Measurements from ENCODE around the gene NAV3.

Gene NAV3

GRCh38 chr12:78050790-78051189 is 220.1 kb downstream of the NAV3 start:
- Histone ChIP-seq H3K4me3 (ENCODE audit: low read depth in 1 of 2, low read length in 2 of 2) (no peak overlapping the region), H3K4me1 (ENCODE audit: control insufficient read depth in 1 of 2, insufficient read depth in 2 of 2, low read length in 2 of 2) (no peaks in the 10 kb centered on the region), H3K9me3 (ENCODE audit: control insufficient read depth in 1 of 2, low read length in 2 of 2) (peaks cover 0 to 3% of the 10 kb centered on the region in 2 donors), H3K27me3 (ENCODE audit: low read depth, low read length) (no peaks in the 10 kb centered on the region), H3K36me3 (ENCODE audit: control insufficient read depth in 1 of 2, insufficient read depth in 2 of 2, low read length in 2 of 2) (no peaks in the 10 kb centered on the region), H3K27ac (ENCODE audit: low read length) (no peak overlapping the region)

- Histone ChIP-seq H3K27me3 (ENCODE audit: low read depth, low read length) (no peaks in the 10 kb centered on the region), H3K36me3 (ENCODE audit: control insufficient read depth in 1 of 2, insufficient read depth in 2 of 2, low read length in 2 of 2) (no peaks in the 10 kb centered on the region), H3K4me3 (ENCODE audit: low read depth in 1 of 2, low read length in 2 of 2) (no peak overlapping the region), H3K27ac (ENCODE audit: low read length) (no peak overlapping the region), H3K4me1 (ENCODE audit: control insufficient read depth in 1 of 2, insufficient read depth in 2 of 2, low read length in 2 of 2) (no peaks in the 10 kb centered on the region), H3K9me3 (ENCODE audit: control insufficient read depth in 1 of 2, low read length in 2 of 2) (no peaks in the 10 kb centered on the region)
Measured at GRCh38 chr12:78055545-78055944, 224.9 kb downstream of the NAV3 start.

- no peak overlapping the region for H3K4me3 ChIP-seq (ENCODE audit: low read depth in 1 of 2, low read length in 2 of 2)
- H3K36me3 ChIP-seq (ENCODE audit: control insufficient read depth in 1 of 2, insufficient read depth in 2 of 2, low read length in 2 of 2): no peaks in the 10 kb centered on the region
- no peaks in the 10 kb centered on the region for H3K4me1 ChIP-seq (ENCODE audit: control insufficient read depth in 1 of 2, insufficient read depth in 2 of 2, low read length in 2 of 2)
- no peak overlapping the region for H3K27ac ChIP-seq (ENCODE audit: low read length)
- H3K9me3 ChIP-seq (ENCODE audit: control insufficient read depth in 1 of 2, low read length in 2 of 2): no peaks in the 10 kb centered on the region
- H3K27me3 ChIP-seq (ENCODE audit: low read depth, low read length): no peaks in the 10 kb centered on the region
Measured at GRCh38 chr12:78057075-78057474, 226.4 kb downstream of the NAV3 start.

GRCh38 chr12:78060186-78060585 is 229.5 kb downstream of the NAV3 start:
- H3K27ac ChIP-seq (ENCODE audit: low read length): no peak overlapping the region
- H3K36me3 ChIP-seq (ENCODE audit: control insufficient read depth in 1 of 2, insufficient read depth in 2 of 2, low read length in 2 of 2): no peaks in the 10 kb centered on the region
- H3K27me3 ChIP-seq (ENCODE audit: low read depth, low read length): no peaks in the 10 kb centered on the region
- no peaks in the 10 kb centered on the region for H3K4me1 ChIP-seq (ENCODE audit: control insufficient read depth in 1 of 2, insufficient read depth in 2 of 2, low read length in 2 of 2)
- H3K4me3 ChIP-seq (ENCODE audit: low read depth in 1 of 2, low read length in 2 of 2): no peak overlapping the region
- no peaks in the 10 kb centered on the region for H3K9me3 ChIP-seq (ENCODE audit: control insufficient read depth in 1 of 2, low read length in 2 of 2)

- Histone ChIP-seq H3K4me1 (ENCODE audit: control insufficient read depth in 1 of 2, insufficient read depth in 2 of 2, low read length in 2 of 2) (no peaks in the 10 kb centered on the region), H3K36me3 (ENCODE audit: control insufficient read depth in 1 of 2, insufficient read depth in 2 of 2, low read length in 2 of 2) (no peaks in the 10 kb centered on the region), H3K4me3 (ENCODE audit: low read depth in 1 of 2, low read length in 2 of 2) (no peak overlapping the region), H3K27ac (ENCODE audit: low read length) (no peak overlapping the region), H3K27me3 (ENCODE audit: low read depth, low read length) (no peaks in the 10 kb centered on the region), H3K9me3 (ENCODE audit: control insufficient read depth in 1 of 2, low read length in 2 of 2) (no peaks in the 10 kb centered on the region)
Measured at GRCh38 chr12:78062786-78063185, 232.1 kb downstream of the NAV3 start.

GRCh38 chr12:78081590-78082314 is 251.1 kb downstream of the NAV3 start:
- Histone ChIP-seq H3K27me3 (ENCODE audit: low read depth, low read length) (no peaks in the 10 kb centered on the region), H3K27ac (ENCODE audit: low read length) (no peak overlapping the region), H3K9me3 (ENCODE audit: control insufficient read depth in 1 of 2, low read length in 2 of 2) (no peaks in the 10 kb centered on the region), H3K4me1 (ENCODE audit: control insufficient read depth in 1 of 2, insufficient read depth in 2 of 2, low read length in 2 of 2) (no peaks in the 10 kb centered on the region), H3K36me3 (ENCODE audit: control insufficient read depth in 1 of 2, insufficient read depth in 2 of 2, low read length in 2 of 2) (no peaks in the 10 kb centered on the region), H3K4me3 (ENCODE audit: low read depth in 1 of 2, low read length in 2 of 2) (no peak overlapping the region)

- Histone ChIP-seq H3K9me3 (ENCODE audit: control insufficient read depth in 1 of 2, low read length in 2 of 2) (no peaks in the 10 kb centered on the region), H3K27ac (ENCODE audit: low read length) (no peak overlapping the region), H3K27me3 (ENCODE audit: low read depth, low read length) (no peaks in the 10 kb centered on the region), H3K4me1 (ENCODE audit: control insufficient read depth in 1 of 2, insufficient read depth in 2 of 2, low read length in 2 of 2) (peaks cover 0 to 5% of the 10 kb centered on the region in 2 donors), H3K4me3 (ENCODE audit: low read depth in 1 of 2, low read length in 2 of 2) (no peak overlapping the region), H3K36me3 (ENCODE audit: control insufficient read depth in 1 of 2, insufficient read depth in 2 of 2, low read length in 2 of 2) (no peaks in the 10 kb centered on the region)
Measured at GRCh38 chr12:78085542-78086182, 255.0 kb downstream of the NAV3 start.

GRCh38 chr12:78086553-78087362 is 256.1 kb downstream of the NAV3 start:
- no peak overlapping the region for H3K27ac ChIP-seq (ENCODE audit: low read length)
- H3K4me3 ChIP-seq (ENCODE audit: low read depth in 1 of 2, low read length in 2 of 2): no peak overlapping the region
- H3K9me3 ChIP-seq (ENCODE audit: control insufficient read depth in 1 of 2, low read length in 2 of 2): no peaks in the 10 kb centered on the region

GRCh38 chr12:78087363-78087675 is 256.6 kb downstream of the NAV3 start:
- Histone ChIP-seq H3K9me3 (ENCODE audit: control insufficient read depth in 1 of 2, low read length in 2 of 2) (no peaks in the 10 kb centered on the region), H3K36me3 (ENCODE audit: control insufficient read depth in 1 of 2, insufficient read depth in 2 of 2, low read length in 2 of 2) (no peaks in the 10 kb centered on the region), H3K27ac (ENCODE audit: low read length) (no peak overlapping the region), H3K27me3 (ENCODE audit: low read depth, low read length) (no peaks in the 10 kb centered on the region), H3K4me1 (ENCODE audit: control insufficient read depth in 1 of 2, insufficient read depth in 2 of 2, low read length in 2 of 2) (peaks cover 0 to 5% of the 10 kb centered on the region in 2 donors), H3K4me3 (ENCODE audit: low read depth in 1 of 2, low read length in 2 of 2) (no peak overlapping the region)

More at GRCh38 chr12:78086553-78087362, 256.1 kb downstream of the NAV3 start:
- Histone ChIP-seq H3K27me3 (ENCODE audit: low read depth, low read length) (no peaks in the 10 kb centered on the region), H3K36me3 (ENCODE audit: control insufficient read depth in 1 of 2, insufficient read depth in 2 of 2, low read length in 2 of 2) (no peaks in the 10 kb centered on the region), H3K4me1 (ENCODE audit: control insufficient read depth in 1 of 2, insufficient read depth in 2 of 2, low read length in 2 of 2) (peaks cover 0 to 5% of the 10 kb centered on the region in 2 donors)

- no peaks in the 10 kb centered on the region for H3K27me3 ChIP-seq (ENCODE audit: low read depth, low read length)
- peak overlapping the region; percentile 12 for H3K27ac ChIP-seq (ENCODE audit: low read length)
- no peaks in the 10 kb centered on the region for H3K9me3 ChIP-seq (ENCODE audit: control insufficient read depth in 1 of 2, low read length in 2 of 2)
- no peaks in the 10 kb centered on the region for H3K36me3 ChIP-seq (ENCODE audit: control insufficient read depth in 1 of 2, insufficient read depth in 2 of 2, low read length in 2 of 2)
- H3K4me3 ChIP-seq (ENCODE audit: low read depth in 1 of 2, low read length in 2 of 2): peak overlapping the region; percentile 9 to 30
- H3K4me1 ChIP-seq (ENCODE audit: control insufficient read depth in 1 of 2, insufficient read depth in 2 of 2, low read length in 2 of 2): peaks cover 0 to 5% of the 10 kb centered on the region in 2 donors
Measured at GRCh38 chr12:78088391-78088832, 257.7 kb downstream of the NAV3 start.

- Histone ChIP-seq H3K27me3 (ENCODE audit: low read depth, low read length) (no peaks in the 10 kb centered on the region), H3K4me3 (ENCODE audit: low read depth in 1 of 2, low read length in 2 of 2) (no peak overlapping the region), H3K27ac (ENCODE audit: low read length) (no peak overlapping the region), H3K36me3 (ENCODE audit: control insufficient read depth in 1 of 2, insufficient read depth in 2 of 2, low read length in 2 of 2) (no peaks in the 10 kb centered on the region), H3K4me1 (ENCODE audit: control insufficient read depth in 1 of 2, insufficient read depth in 2 of 2, low read length in 2 of 2) (peaks cover 0 to 5% of the 10 kb centered on the region in 2 donors), H3K9me3 (ENCODE audit: control insufficient read depth in 1 of 2, low read length in 2 of 2) (no peaks in the 10 kb centered on the region)
Measured at GRCh38 chr12:78090266-78090665, 259.6 kb downstream of the NAV3 start.

All from muscle layer of duodenum (tissue), 2 donors.